RWPE1 (cell line): ENCODE data around the gene MBTPS2.
A peak's percentile ranks its signal among the peaks of the same experiment; 100 is the strongest.

ENCODE experiments used
- CTCF ChIA-PET: fragments of 350-600 bp; sonication (Branson Sonifier 250); formaldehyde crosslinking; extraction: SDS; loops from one replicate; lab custom pipeline; 2021; lab: Yijun Ruan, JAX
- POLR2A ChIA-PET: fragments of 400-600 bp; formaldehyde crosslinking; extraction: SDS; loops from one replicate; lab custom pipeline; 2020; ENCODE audit warnings: antibody characterized with exemption; ENCODE audit not compliant: low non-redundant PET; lab: Yijun Ruan, JAX
- DNase-seq: peaks from one replicate; pipeline ENCODE4 v3.0.0; 2012; ENCODE audit warnings: low spot score
- H3K27ac ChIP-seq: fragments of 450-650 bp; 2 replicates; pipeline ENCODE4 v1.5.1; 2017
- TF ChIP-seq, protein P1 (sequence below): fragments of 450-650 bp; conservative IDR thresholded peaks from 2 replicates; pipeline ENCODE4 v1.5.1; 2017; ENCODE audit warnings: low read depth, mild to moderate bottlenecking

MBTPS2 gene

DNA sequence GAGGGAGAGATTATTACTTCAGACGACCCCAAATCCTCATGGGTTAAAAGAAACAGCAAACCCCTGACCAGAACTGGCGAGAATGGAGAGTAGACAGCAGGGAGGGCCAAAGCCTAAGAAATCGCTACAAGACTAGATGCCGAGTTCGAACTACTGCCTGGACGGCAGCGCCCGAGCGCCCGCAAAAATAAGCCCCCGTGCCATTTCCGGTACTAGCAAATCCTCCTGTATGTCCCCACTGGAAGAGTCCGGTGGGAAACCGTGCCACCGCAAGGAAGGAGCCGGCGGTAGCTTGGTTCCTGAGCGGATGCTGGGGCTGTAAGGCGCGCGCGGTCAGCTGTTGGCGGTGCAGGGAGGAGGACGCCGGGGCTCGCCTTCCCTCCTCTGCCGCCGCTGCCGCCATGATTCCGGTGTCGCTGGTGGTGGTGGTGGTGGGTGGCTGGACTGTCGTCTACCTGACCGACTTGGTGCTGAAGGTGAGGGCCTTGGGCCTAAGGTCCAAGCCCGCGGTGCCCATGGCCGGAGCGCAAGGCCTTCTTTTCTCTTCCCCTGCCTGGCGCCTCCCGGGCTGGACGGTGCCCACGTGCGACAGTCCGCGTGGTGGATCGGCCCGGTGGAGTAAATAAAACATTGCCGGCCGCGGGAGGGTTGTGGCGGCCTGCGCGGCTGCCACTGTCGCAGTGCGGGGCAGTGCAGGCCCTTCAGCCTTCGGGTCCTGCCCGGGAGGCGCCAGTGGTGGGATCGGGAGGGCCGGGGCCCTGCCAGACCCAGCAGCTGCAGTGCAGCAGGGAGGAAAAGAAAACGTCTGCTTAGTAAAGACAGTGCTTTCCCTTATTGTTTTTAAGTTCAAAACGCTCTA, at the start of gene MBTPS2:
MBTPS2 (plus strand) TSS at position 284 of the 859 bp plus-strand sequence; CDS start at position 402, 118 bp downstream.
- peak; percentile 49 for DNase-seq
- TF ChIP-seq, protein P1, sequence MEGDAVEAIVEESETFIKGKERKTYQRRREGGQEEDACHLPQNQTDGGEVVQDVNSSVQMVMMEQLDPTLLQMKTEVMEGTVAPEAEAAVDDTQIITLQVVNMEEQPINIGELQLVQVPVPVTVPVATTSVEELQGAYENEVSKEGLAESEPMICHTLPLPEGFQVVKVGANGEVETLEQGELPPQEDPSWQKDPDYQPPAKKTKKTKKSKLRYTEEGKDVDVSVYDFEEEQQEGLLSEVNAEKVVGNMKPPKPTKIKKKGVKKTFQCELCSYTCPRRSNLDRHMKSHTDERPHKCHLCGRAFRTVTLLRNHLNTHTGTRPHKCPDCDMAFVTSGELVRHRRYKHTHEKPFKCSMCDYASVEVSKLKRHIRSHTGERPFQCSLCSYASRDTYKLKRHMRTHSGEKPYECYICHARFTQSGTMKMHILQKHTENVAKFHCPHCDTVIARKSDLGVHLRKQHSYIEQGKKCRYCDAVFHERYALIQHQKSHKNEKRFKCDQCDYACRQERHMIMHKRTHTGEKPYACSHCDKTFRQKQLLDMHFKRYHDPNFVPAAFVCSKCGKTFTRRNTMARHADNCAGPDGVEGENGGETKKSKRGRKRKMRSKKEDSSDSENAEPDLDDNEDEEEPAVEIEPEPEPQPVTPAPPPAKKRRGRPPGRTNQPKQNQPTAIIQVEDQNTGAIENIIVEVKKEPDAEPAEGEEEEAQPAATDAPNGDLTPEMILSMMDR: no peak
- ChIA-PET CTCF (no interaction called here), POLR2A (interaction anchor here (0.5 to 0.6 kb wide), 2 partner anchors 11 to 1385 kb away, joined by 3 read pairs; no protein-coding TSS in a partner anchor)
- H3K27ac ChIP-seq: peak within 1 kb of the TSS; percentile 67

DNA sequence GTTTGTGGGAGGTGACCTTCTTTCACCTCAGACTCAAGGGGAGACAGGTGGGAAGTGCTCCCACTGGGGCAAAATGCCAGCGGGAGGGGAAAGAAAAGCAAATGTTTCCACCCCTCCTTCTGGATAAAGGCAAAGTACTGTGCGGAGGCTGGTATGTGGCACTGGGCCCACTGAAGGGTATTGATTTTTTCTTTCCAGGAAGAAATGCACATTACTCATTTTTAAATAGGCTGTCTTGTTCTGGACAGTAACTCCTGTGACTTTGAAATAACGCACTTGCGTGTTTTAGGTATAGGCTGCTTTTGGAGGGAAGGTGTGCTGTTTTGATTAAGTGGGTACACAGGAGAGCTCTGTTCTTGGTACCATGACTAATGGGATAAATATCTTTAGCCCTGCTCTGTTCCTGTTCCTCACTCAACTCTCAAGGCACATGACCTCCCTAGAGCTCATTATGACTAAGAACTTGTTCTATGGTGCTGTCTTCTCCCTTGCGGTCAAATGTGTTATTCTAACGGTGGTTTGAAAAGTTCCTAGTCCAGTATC, 40.7 kb upstream of the MBTPS2 start:
- TF ChIP-seq, protein P1: no peak
- POLR2A ChIA-PET: no interaction called here
- CTCF ChIA-PET: no interaction called here
- H3K27ac ChIP-seq: no peak overlapping the region
- peak; percentile 59 for DNase-seq

DNA sequence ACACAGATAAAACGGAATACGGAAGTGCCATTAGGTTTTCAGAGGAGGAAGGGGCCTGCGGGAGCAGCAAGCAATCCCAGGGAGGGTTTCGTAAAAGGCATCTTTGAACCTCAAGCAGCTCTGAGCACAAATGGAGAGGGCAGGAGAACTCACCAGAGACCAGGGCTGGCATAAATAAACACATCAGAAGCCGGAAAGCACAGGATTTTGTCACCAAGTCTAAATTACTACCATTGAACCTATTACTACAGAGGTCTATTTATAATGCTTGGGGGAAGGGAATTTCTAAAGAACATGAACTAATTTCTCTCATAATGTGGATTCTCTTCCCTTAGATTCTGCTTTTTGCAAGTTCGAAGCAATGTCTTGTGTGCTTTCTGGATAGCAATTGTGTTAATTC, 39.6 kb upstream of the MBTPS2 start:
- TF ChIP-seq, protein P1: no peak
- ChIA-PET CTCF (no interaction called here), POLR2A (no interaction called here)
- DNase-seq: no peak
- H3K27ac ChIP-seq: no peak overlapping the region

DNA sequence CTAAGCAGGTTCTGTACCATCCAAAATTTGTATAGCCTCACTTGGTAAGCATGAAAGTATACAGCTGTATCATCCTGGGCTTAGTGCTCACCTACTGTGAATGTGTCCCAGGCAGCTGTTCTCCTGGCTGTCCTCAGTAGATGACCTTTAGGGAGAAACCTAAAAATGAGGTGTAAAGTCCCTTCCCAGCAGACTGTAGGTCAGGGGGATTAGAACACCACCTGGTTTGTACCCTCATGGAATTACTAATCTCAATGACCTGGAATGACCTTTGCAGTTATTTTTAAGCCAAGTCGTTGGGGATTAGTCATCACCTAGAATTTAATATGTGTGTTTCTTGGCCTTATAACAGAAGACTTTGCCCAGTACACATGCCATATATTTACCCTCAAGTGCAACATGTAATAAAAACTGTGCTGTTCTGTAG, 39.1 kb upstream of the MBTPS2 start:
- CTCF ChIA-PET: no interaction called here

DNA sequence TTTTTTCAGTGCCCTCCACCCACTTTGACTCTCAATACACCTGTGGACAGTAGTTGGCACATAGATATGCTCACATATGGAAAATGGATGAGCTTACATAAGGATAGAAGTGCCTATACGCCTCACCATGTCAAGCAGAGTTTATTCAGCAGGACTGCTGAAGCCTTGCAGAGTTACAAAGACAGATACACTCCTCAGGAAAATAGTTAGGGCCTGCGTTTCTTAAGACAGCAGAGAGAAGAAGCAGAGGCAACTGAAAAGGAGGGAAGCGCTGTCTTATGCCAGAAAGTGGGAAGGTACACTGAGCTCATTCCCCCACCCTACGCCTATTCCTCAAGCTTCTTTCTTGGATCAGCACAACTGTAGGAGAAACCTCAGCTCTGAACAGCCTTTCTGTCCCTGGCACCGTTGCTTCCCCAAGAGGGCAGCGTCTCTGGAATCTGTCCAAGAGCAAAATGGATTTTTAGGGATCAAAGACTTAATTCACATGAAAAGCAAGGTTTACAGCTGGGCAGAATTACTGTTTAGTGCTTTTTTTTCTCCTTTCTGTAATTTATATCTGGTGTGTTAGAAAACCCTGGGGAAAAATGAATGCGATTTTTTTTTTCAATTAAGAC, 37.3 kb upstream of the MBTPS2 start:
- POLR2A ChIA-PET: no interaction called here
- DNase-seq: no peak

More for the DNA sequence above, 39.1 kb upstream of the MBTPS2 start:
- no peak for DNase-seq
- POLR2A ChIA-PET: no interaction called here
- no peak overlapping the region for H3K27ac ChIP-seq
- TF ChIP-seq, protein P1: no peak

DNA sequence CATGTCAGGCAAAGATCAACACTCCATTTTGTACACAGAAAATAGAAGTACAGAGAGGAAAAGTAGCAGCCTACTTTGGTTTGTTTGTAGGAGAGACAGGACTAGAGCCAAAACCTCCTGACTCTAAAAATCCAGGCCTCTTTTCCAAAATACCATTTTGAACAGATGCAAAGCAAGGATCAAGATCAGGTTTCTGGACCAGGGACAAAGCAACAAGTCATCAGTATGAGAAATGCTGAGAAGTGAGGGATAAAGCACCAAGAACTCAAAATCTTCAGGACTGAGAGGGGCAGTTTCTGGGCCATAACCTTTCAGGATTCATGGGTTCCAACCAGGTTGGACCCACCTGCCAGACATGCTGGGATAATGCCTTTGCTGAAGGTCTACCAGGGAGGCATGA, 36.6 kb upstream of the MBTPS2 start:
- ChIA-PET POLR2A (no interaction called here), CTCF (no interaction called here)
- DNase-seq: no peak
- no peak overlapping the region for H3K27ac ChIP-seq
- TF ChIP-seq, protein P1: no peak

More for the DNA sequence above, 37.3 kb upstream of the MBTPS2 start:
- CTCF ChIA-PET: interaction anchor here (0.7 kb wide), 1 partner anchor 165 kb away, joined by 5 read pairs; no protein-coding TSS in a partner anchor
- TF ChIP-seq, protein P1: no peak
- no peak overlapping the region for H3K27ac ChIP-seq
